H1 (cell line): ENCODE data around the gene TTC21A. TPM values are rescaled to one million over a fixed set of nuclear protein-coding genes. Genes with fewer than 3 reads are reported as not detected.

Experiments
- CTCF ChIA-PET: fragments of 300-600 bp; sonication (Branson Sonifier 250); formaldehyde crosslinking; loops from one replicate; lab custom pipeline; 2021; ENCODE audit not compliant: partially characterized antibody; lab: Charles Lee
- POLR2A ChIA-PET: fragments of 300-600 bp; sonication (Branson Sonifier 250); formaldehyde crosslinking; loops from one replicate; lab custom pipeline; 2021; ENCODE audit warnings: inconsistent platforms; ENCODE audit not compliant: partially characterized antibody; lab: Charles Lee
- DNase-seq, 2 experiments: peaks; one replicate each; pipeline versions ENCODE4 v3.0.0 to v3.0.0-alpha.2; 2010 to 2022; ENCODE audit warnings: low spot score in 2 of 2, low read depth in 1 of 2, mixed read lengths in 1 of 2
- FAIRE-seq: peaks from 2 replicates; lab custom pipeline; 2011; peaks lifted over from hg19 to GRCh38; lab: Jason Lieb, UNC
- H2AFZ ChIP-seq: 2 replicates; pipeline ENCODE4 v1.8.1; 2012; ENCODE audit warnings: low read length, inconsistent platforms
- H2AK5ac ChIP-seq: 2 replicates; pipeline ENCODE4 v1.6.1; 2013; ENCODE audit warnings: low read depth, low read length
- H2BK120ac ChIP-seq: replicated peaks from 2 replicates; pipeline ENCODE3; 2013; ENCODE audit warnings: low read depth, low read length, inconsistent platforms
- H2BK12ac ChIP-seq: 2 replicates; pipeline ENCODE4 v1.6.1; 2013; ENCODE audit warnings: low read depth, low read length
- H2BK15ac ChIP-seq: 2 replicates; pipeline ENCODE4 v1.6.1; 2013; ENCODE audit warnings: low read length
- H2BK20ac ChIP-seq: 2 replicates; pipeline ENCODE4 v1.6.1; 2013; ENCODE audit warnings: low read length
- H2BK5ac ChIP-seq: 2 replicates; pipeline ENCODE4 v1.6.1; 2013; ENCODE audit warnings: low read depth, low read length
- H3K14ac ChIP-seq: 2 replicates; pipeline ENCODE4 v1.6.1; 2013; ENCODE audit warnings: inconsistent platforms; ENCODE audit not compliant: insufficient read length
- H3K18ac ChIP-seq: 2 replicates; pipeline ENCODE4 v1.6.1; 2013; ENCODE audit warnings: low read length; ENCODE audit errors: extremely low read depth
- H3K23ac ChIP-seq: 2 replicates; pipeline ENCODE4 v1.6.1; 2013; ENCODE audit warnings: inconsistent platforms; ENCODE audit not compliant: insufficient read length
- H3K23me2 ChIP-seq: 2 replicates; pipeline ENCODE4 v1.6.1; 2013; ENCODE audit warnings: low read depth, low read length
- H3K27ac ChIP-seq: 2 replicates; pipeline ENCODE4 v1.6.1; 2011; ENCODE audit warnings: low read depth, low read length, inconsistent platforms
- H3K27me3 ChIP-seq, 4 experiments: replicated peaks in 1 of 4; 1 replicate in 1 of 4; 2 replicates in 3 of 4; pipeline versions ENCODE4 v1.6.1 to v1.8.1; 2011 to 2013; ENCODE audit warnings: low read length in 3 of 4, mild to moderate bottlenecking in 3 of 4, inconsistent platforms in 2 of 4, mixed read lengths in 2 of 4, moderate library complexity in 1 of 4; ENCODE audit not compliant: control insufficient read depth in 3 of 4, insufficient read depth in 3 of 4; ENCODE audit errors: extremely low read depth in 1 of 4
- H3K36me3 ChIP-seq, 4 experiments: 2 replicates each; pipeline versions ENCODE4 v1.6.1 to v1.8.1; 2011 to 2013; ENCODE audit warnings: mild to moderate bottlenecking in 4 of 4, low read length in 3 of 4, moderate library complexity in 2 of 4, control low read depth in 1 of 4, inconsistent platforms in 1 of 4; ENCODE audit not compliant: insufficient read depth in 4 of 4, control insufficient read depth in 2 of 4
- H3K4ac ChIP-seq: replicated peaks from 2 replicates; pipeline ENCODE3; 2013; ENCODE audit warnings: low read length, low read depth, mixed read lengths, inconsistent platforms; ENCODE audit not compliant: insufficient read length
- H3K4me1 ChIP-seq, 4 experiments: replicated peaks in 1 of 4; 1 replicate in 1 of 4; 2 replicates in 3 of 4; pipeline versions ENCODE4 v1.6.1 to v1.8.1; 2011 to 2013; ENCODE audit warnings: low read length in 3 of 4, inconsistent platforms in 2 of 4, mixed read lengths in 1 of 4; ENCODE audit not compliant: insufficient read depth in 4 of 4, control insufficient read depth in 3 of 4
- H3K4me2 ChIP-seq, 2 experiments: 2 replicates each; pipeline versions ENCODE4 v1.6.1 to v1.8.1; 2011 to 2013; ENCODE audit warnings: low read depth in 2 of 2, low read length in 2 of 2, control low read depth in 1 of 2, inconsistent platforms in 1 of 2, mild to moderate bottlenecking in 1 of 2; ENCODE audit not compliant: insufficient read depth in 1 of 2
- H3K4me3 ChIP-seq, 4 experiments: fragments of 200-600, 300-600 bp in 1 of 4; sonication (generic), shearing (Covaris generic), sonication (Bioruptor Twin) in 1 of 4; 2 replicates each; pipeline versions ENCODE4 v1.5.1 to v1.8.1; 2011 to 2016; ENCODE audit warnings: low read length in 4 of 4, low read depth in 3 of 4, control low read depth in 2 of 4, inconsistent platforms in 2 of 4, mild to moderate bottlenecking in 2 of 4, mixed read lengths in 1 of 4, moderate library complexity in 1 of 4; ENCODE audit not compliant: insufficient read depth in 2 of 4; ENCODE audit errors: extremely low read depth in 1 of 4
- H3K56ac ChIP-seq: replicated peaks from 2 replicates; pipeline ENCODE3; 2013; ENCODE audit warnings: low read depth, mild to moderate bottlenecking, mixed read lengths, low read length, inconsistent platforms; ENCODE audit not compliant: insufficient read length
- H3K79me1 ChIP-seq: 2 replicates; pipeline ENCODE4 v1.6.1; 2013; ENCODE audit warnings: low read depth, low read length, control low read depth
- H3K79me2 ChIP-seq, 2 experiments: 2 replicates each; pipeline versions ENCODE4 v1.6.1 to v1.8.1; 2012 to 2013; ENCODE audit warnings: low read length in 2 of 2, mild to moderate bottlenecking in 2 of 2, inconsistent platforms in 1 of 2; ENCODE audit not compliant: insufficient read depth in 2 of 2, control insufficient read depth in 1 of 2
- H3K9ac ChIP-seq, 4 experiments: replicated peaks in 1 of 4; 1 replicate in 1 of 4; 2 replicates in 3 of 4; pipeline versions ENCODE4 v1.6.1 to v1.8.1; 2011 to 2013; ENCODE audit warnings: low read depth in 3 of 4, low read length in 3 of 4, control low read depth in 2 of 4, mild to moderate bottlenecking in 2 of 4, moderate library complexity in 2 of 4, inconsistent platforms in 1 of 4; ENCODE audit errors: extremely low read depth in 1 of 4
- H3K9me3 ChIP-seq, 2 experiments: 2 replicates each; pipeline versions ENCODE4 v1.6.1 to v1.8.1; 2012 to 2013; ENCODE audit warnings: mild to moderate bottlenecking in 2 of 2, moderate library complexity in 2 of 2, control low read depth in 1 of 2, inconsistent platforms in 1 of 2, low read depth in 1 of 2, low read length in 1 of 2, mixed read lengths in 1 of 2; ENCODE audit not compliant: insufficient read depth in 2 of 2
- H4K20me1 ChIP-seq, 2 experiments: replicated peaks in 1 of 2; 2 replicates each; pipeline versions ENCODE3 to v1.8.1; 2011 to 2013; ENCODE audit warnings: inconsistent platforms in 2 of 2, low read length in 2 of 2, mild to moderate bottlenecking in 1 of 2; ENCODE audit not compliant: insufficient read depth in 2 of 2, control insufficient read depth in 1 of 2
- H4K5ac ChIP-seq: 2 replicates; pipeline ENCODE4 v1.6.1; 2013; ENCODE audit warnings: low read length, low read depth, mixed read lengths, inconsistent platforms; ENCODE audit not compliant: insufficient read length
- H4K8ac ChIP-seq: 2 replicates; pipeline ENCODE4 v1.8.0; 2013; ENCODE audit warnings: mild to moderate bottlenecking, moderate library complexity, low read length, inconsistent platforms; ENCODE audit not compliant: insufficient read depth; ENCODE audit errors: extremely low read depth
- H4K91ac ChIP-seq: replicated peaks from 2 replicates; pipeline ENCODE3; 2013; ENCODE audit warnings: low read length, mixed read lengths, inconsistent platforms; ENCODE audit not compliant: insufficient read length
- ATF3 ChIP-seq: IDR thresholded peaks from 2 replicates; pipeline ENCODE4 v1.6.1; 2011; ENCODE audit warnings: low read depth, mild to moderate bottlenecking, low read length; ENCODE audit not compliant: insufficient read depth
- JUND ChIP-seq: IDR thresholded peaks from 2 replicates; pipeline ENCODE4 v1.6.1; 2011; ENCODE audit warnings: mild to moderate bottlenecking, improper control_type of control experiment, low read length
- NANOG ChIP-seq: IDR thresholded peaks from 2 replicates; pipeline ENCODE4 v1.6.1; 2011; ENCODE audit warnings: low read length, low read depth, mild to moderate bottlenecking, inconsistent platforms; ENCODE audit not compliant: insufficient read depth, poor library complexity, severe bottlenecking
- SIX5 ChIP-seq: IDR thresholded peaks from 2 replicates; pipeline ENCODE4 v1.6.1; 2011; ENCODE audit warnings: mild to moderate bottlenecking, low read depth, low read length
- YY1 ChIP-seq: IDR thresholded peaks from 2 replicates; pipeline ENCODE4 v1.6.1; 2011; ENCODE audit warnings: low read depth, mild to moderate bottlenecking, low read length
- ZNF274 ChIP-seq: IDR thresholded peaks from 2 replicates; pipeline ENCODE4 v1.7.0; 2012; ENCODE audit warnings: low read length, borderline replicate concordance; ENCODE audit errors: extremely low read depth
- WGBS, 2 experiments: shearing (Covaris generic) in 1 of 2; methylation state at CpG; one replicate each; pipeline versions ENCODE4 v1.1.6 to v1.1.7; 2013 to 2015; ENCODE audit warnings: low lambda C conversion rate in 2 of 2, mixed read lengths in 2 of 2, inconsistent platforms in 1 of 2, low coverage in 1 of 2, missing lambda C conversion rate in 1 of 2; ENCODE audit not compliant: insufficient replicate concordance in 2 of 2, insufficient coverage in 1 of 2, insufficient read length in 1 of 2; ENCODE audit errors: extremely low coverage in 1 of 2, missing lambda C conversion rate in 1 of 2; 5-methylcytosine and 5-hydroxymethylcytosine counted together
- polyA plus RNA-seq, 7 experiments: library from polyadenylated mRNA; depleted of rRNA in 3 of 7; stranded (reverse) in 5 of 7; unstranded in 2 of 7; fragments of >200 nt in 5 of 7; fragments of 200-250 nt in 2 of 7; gene quantifications; 1 replicate in 5 of 7; 2 replicates in 1 of 7; 4 replicates in 1 of 7; pipeline versions ENCODE4 v1.2.1 to v1.2.3, GENCODE V29; 2011 to 2013; ENCODE audit warnings: missing spikeins in 2 of 7, mixed read lengths in 2 of 7
- total RNA-seq: library from RNA; stranded (reverse); fragmentation: NEBNext Ultra II Directional; extraction: Animal tissue kit (Norgen Biotek cat#: 25700); gene quantifications from 2 replicates; pipeline ENCODE4 v1.2.1, GENCODE V29; 2021

The TTC21A gene
- total and polyA plus RNA-seq, 2 of the 8 experiments (the other 6 are each of a cell fraction or from before 2014, with no cell fraction given), result 2.3 to 2.8 TPM

- H3K23me2 ChIP-seq, result no peaks in the 10 kb centered on the region
- no peak overlapping the region for H2BK120ac ChIP-seq
- DNase-seq, result no peak
- H3K4ac ChIP-seq, result no peak overlapping the region
- no peak overlapping the region for H2BK12ac ChIP-seq
- H4K91ac ChIP-seq, result no peak overlapping the region
- no peak overlapping the region for H3K4me2 ChIP-seq
- no peaks in the 10 kb centered on the region for H3K79me1 ChIP-seq
- no peak overlapping the region for H3K56ac ChIP-seq
- H2BK20ac ChIP-seq, result no peak overlapping the region
- POLR2A ChIA-PET, result no interaction called here
- H3K9me3 ChIP-seq, result no peaks in the 10 kb centered on the region
- H3K23ac ChIP-seq, result no peak overlapping the region
- no peaks in the 10 kb centered on the region for H3K79me2 ChIP-seq
- H3K4me1 ChIP-seq, result no peaks in the 10 kb centered on the region
- peaks cover 13 to 53% (median 28%) of the 10 kb centered on the region in 4 experiments for H3K36me3 ChIP-seq
- no peak for FAIRE-seq
- no peaks in the 10 kb centered on the region for H4K20me1 ChIP-seq
- 89% methylated on average over 4 of the region's 4 CpGs; no CpG with 5 or more reads in 1 of the 2 experiments for WGBS, 2 experiments
- no peak overlapping the region for H3K9ac ChIP-seq
- no peaks in the 10 kb centered on the region for H3K27me3 ChIP-seq
- TF ChIP-seq NANOG (no peak), YY1 (no peak), JUND (no peak), SIX5 (no peak), ZNF274 (no peak), ATF3 (no peak)
- TF ChIP-seq, all 59 proteins: peak for 0
- H2AK5ac ChIP-seq, result no peak overlapping the region
- H4K8ac ChIP-seq, result no peak overlapping the region
- H2BK15ac ChIP-seq, result no peak overlapping the region
- no peak overlapping the region for H3K27ac ChIP-seq
- no peak overlapping the region for H3K4me3 ChIP-seq
- H2AFZ ChIP-seq, result no peak overlapping the region
- CTCF ChIA-PET, result interaction anchor here (1.1 to 2.2 kb wide), 4 partner anchors 15 to 202 kb away, joined by 4 to 9 read pairs (median 5); no protein-coding TSS in a partner anchor
- no peak overlapping the region for H3K14ac ChIP-seq
- no peak overlapping the region for H3K18ac ChIP-seq
- no peak overlapping the region for H2BK5ac ChIP-seq
- H4K5ac ChIP-seq, result no peak overlapping the region
Measured at GRCh38 chr3:39086144-39086543, 21.3 kb upstream of the TTC21A start.
